Pancreas (tissue), 10 donors: ENCODE measurements around the gene GIPC3. TPM values are rescaled to one million over a fixed set of nuclear protein-coding genes. Genes with fewer than 3 reads are reported as not detected.

Experiments used
- ATAC-seq, 4 donors: fragments of 200-7000 bp; cut with Tn5 transposase; one replicate each; pipeline versions ENCODE4 v1.8.0 to v1.9.1; 2020; ENCODE audit warnings: mild to moderate bottlenecking in 4 of 4, moderate library complexity in 4 of 4
- DNase-seq, 6 donors: peaks; one replicate each; pipeline ENCODE4 v3.0.0-alpha.2; 2020
- FAIRE-seq: peaks from 2 replicates; lab custom pipeline; 2012; peaks lifted over from hg19 to GRCh38; lab: Jason Lieb, UNC
- H3K27ac ChIP-seq, 4 donors: fragments of 200-600 bp; sonication (generic); 1 replicate in 3 of 4; 2 replicates in 1 of 4; pipeline versions ENCODE4 v1.5.0 to v1.8.0; 2020
- H3K27me3 ChIP-seq, 4 donors: fragments of 200-600 bp; one replicate each; pipeline ENCODE4 v1.8.0; 2021
- H3K36me3 ChIP-seq, 3 donors: fragments of 200-600 bp; sonication (generic) in 1 of 3; one replicate each; pipeline versions ENCODE4 v1.5.0 to v1.8.0; 2020 to 2021
- H3K4me1 ChIP-seq, 3 donors: fragments of 200-600 bp; one replicate each; pipeline ENCODE4 v1.8.0; 2021
- H3K4me3 ChIP-seq, 4 donors: fragments of 200-600 bp; sonication (generic) in 2 of 4; one replicate each; pipeline versions ENCODE4 v1.5.0 to v1.8.0; 2020 to 2021
- H3K9me3 ChIP-seq, 4 donors: fragments of 200-600 bp; one replicate each; pipeline ENCODE4 v1.8.0; 2021
- WGBS, 2 donors: extraction: QIAGEN DNeasy Blood & Tissue Kit; methylation state at CpG; one replicate each; pipeline ENCODE4 v1.1.7; 2013; 5-methylcytosine and 5-hydroxymethylcytosine counted together
- intact Hi-C, 3 donors: fragments of 100-400 bp; cut with DNase I; formaldehyde crosslinking; loops; one replicate each; pipeline versions ENCODE4 v1.11.1 to v1.14.2; 2022
- polyA plus RNA-seq, 2 donors: library from polyadenylated mRNA; stranded (reverse); fragments of 200-250 nt; gene quantifications; one replicate each; pipeline ENCODE4 v1.2.3, GENCODE V29; 2013
- total RNA-seq, 6 donors: library from RNA; stranded (reverse); fragmentation: NEBNext Ultra II Directional in 4 of 6; extraction: Animal tissue kit (Norgen Biotek cat#: 25700) in 4 of 6; gene quantifications; one replicate each; pipeline versions ENCODE4 v1.2.1 to v1.2.4, GENCODE V29; 2021 to 2023
- TF ChIP-seq, protein P1 (sequence below), 4 donors: fragments of 200-600 bp; sonication (generic) in 3 of 4; IDR thresholded peaks; one replicate each; pipeline versions ENCODE4 v1.5.0 to v1.8.0; 2021; ENCODE audit warnings: antibody characterized with exemption in 4 of 4
- donor health status: healthy with polysubstance abuse.
- donor health status: DM: no; HTN: no; CAD: no; lungs with moderate emphysema.
- donor health status: DM: no; HTN: no; CAD: no.
- donor health status: control.
- donor health status: control.
- donor health status: Bipolar disorder and iron deficiency.
- donor health status: DM: yes; HTN: yes; CAD: no.
- donor health status: DM: no; HTN: no; CAD: no.
- donor health status: DM: no; HTN: no; CAD: no.
- donor health status: DM: yes; HTN: yes; CAD: no.

GIPC3 gene
- total and polyA plus RNA-seq, 8 donors: 0.17 to 0.92 (median 0.30) TPM

DNA sequence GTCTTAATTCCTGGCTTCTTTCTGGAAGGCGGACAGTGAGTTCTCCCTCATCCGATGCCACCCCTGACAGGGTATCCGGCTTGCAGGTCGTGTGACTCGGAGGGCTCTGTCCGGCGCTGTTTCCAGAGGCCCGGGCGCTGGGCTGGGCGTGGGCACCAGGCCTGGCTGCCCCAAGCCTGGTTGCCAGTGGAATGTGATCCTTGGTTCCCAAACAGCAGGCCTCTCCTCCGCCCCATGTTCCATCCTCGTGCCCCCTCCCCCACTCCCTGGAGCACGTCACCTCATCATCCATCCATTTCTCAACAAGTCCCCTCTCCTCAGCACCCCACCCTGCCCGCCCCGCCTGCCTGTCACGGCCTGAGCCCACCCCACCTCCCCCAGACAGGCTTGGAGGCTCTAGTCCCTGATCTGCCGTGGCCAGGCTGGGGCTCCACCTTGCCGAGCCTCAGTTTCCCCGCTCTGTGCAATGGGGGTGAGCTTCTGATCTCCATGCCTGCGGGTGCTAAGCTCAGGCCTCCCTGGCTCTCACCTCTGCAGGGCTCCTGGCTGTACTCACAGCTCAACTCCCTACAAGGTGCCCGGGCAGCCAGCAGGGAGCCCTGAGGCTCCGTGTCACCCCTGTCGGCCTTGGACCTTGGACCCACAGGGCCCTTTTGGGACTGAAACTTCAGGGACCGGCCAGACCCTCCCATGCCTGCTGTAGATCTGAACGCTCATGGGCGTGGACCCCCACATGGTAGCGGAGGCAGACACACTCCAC, 19.1 kb downstream of the GIPC3 start:
- Histone ChIP-seq H3K9me3 (no peaks in the 10 kb centered on the region), H3K27ac (no peak overlapping the region), H3K4me3 (no peak overlapping the region), H3K27me3 (no peaks in the 10 kb centered on the region), H3K4me1 (peaks cover 0 to 12% (median 0%) of the 10 kb centered on the region in 3 donors), H3K36me3 (no peaks in the 10 kb centered on the region)
- no peak for ATAC-seq
- DNase-seq: no peak
- TF ChIP-seq, protein P1, sequence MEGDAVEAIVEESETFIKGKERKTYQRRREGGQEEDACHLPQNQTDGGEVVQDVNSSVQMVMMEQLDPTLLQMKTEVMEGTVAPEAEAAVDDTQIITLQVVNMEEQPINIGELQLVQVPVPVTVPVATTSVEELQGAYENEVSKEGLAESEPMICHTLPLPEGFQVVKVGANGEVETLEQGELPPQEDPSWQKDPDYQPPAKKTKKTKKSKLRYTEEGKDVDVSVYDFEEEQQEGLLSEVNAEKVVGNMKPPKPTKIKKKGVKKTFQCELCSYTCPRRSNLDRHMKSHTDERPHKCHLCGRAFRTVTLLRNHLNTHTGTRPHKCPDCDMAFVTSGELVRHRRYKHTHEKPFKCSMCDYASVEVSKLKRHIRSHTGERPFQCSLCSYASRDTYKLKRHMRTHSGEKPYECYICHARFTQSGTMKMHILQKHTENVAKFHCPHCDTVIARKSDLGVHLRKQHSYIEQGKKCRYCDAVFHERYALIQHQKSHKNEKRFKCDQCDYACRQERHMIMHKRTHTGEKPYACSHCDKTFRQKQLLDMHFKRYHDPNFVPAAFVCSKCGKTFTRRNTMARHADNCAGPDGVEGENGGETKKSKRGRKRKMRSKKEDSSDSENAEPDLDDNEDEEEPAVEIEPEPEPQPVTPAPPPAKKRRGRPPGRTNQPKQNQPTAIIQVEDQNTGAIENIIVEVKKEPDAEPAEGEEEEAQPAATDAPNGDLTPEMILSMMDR (IDR thresholded peaks at IDR 0.05): no peak
- 63 to 74% methylated on average over 27 of the region's 27 CpGs for WGBS, 2 donors
- intact Hi-C loops: no loop called here
- no peak for FAIRE-seq

DNA sequence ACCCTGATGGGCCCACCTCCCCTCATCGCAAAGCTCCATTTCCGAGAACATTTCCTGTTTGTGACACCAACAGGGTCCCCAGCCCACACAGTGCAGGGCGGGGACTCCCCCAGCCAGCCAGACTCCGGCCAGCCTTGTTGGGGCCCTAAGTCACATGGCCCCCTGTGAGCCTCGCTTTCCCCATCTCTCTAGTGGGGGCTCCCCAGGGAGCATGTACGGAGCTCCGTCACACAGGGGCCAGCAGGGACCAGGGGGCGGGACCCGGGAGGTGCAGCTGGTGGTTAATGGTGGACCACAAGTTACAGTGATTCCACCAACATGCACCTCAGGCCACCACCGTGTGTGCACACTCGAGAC, 19.7 kb downstream of the GIPC3 start:
- H3K4me3 ChIP-seq: no peak overlapping the region
- ATAC-seq (no peak), DNase-seq (peak in 1 of 6 donors; percentile 10), FAIRE-seq (no peak)
- H3K9me3 ChIP-seq: no peaks in the 10 kb centered on the region
- peaks cover 0 to 12% (median 0%) of the 10 kb centered on the region in 3 donors for H3K4me1 ChIP-seq
- intact Hi-C loops: no loop called here
- no peak overlapping the region for H3K27ac ChIP-seq
- WGBS, 2 donors: 77 to 83% methylated on average over 11 of the region's 11 CpGs
- H3K27me3 ChIP-seq: no peaks in the 10 kb centered on the region
- H3K36me3 ChIP-seq: no peaks in the 10 kb centered on the region
- TF ChIP-seq, protein P1 (IDR thresholded peaks at IDR 0.05): no peak

DNA sequence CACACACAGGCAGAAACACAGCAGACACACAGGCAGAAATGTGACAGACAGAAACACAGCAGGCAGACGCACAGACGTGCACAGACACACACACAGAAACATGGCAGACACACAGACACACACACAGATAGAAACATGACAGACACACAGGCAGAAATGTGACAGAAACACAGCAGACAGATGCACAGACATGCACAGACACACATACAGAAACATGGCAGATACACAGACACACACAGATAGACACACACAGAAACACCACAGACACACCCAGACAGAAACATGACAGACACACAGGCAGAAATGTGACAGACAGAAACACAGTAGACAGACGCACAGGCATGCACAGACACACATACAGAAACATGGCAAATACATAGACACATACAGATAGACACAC, 20.1 kb downstream of the GIPC3 start:
- Histone ChIP-seq H3K4me1 (peaks cover 0 to 12% (median 0%) of the 10 kb centered on the region in 3 donors), H3K27me3 (no peaks in the 10 kb centered on the region), H3K9me3 (no peaks in the 10 kb centered on the region), H3K27ac (no peak overlapping the region), H3K36me3 (no peaks in the 10 kb centered on the region), H3K4me3 (no peak overlapping the region)
- 75 to 87% methylated on average over 3 of the region's 3 CpGs for WGBS, 2 donors
- DNase-seq (no peak), FAIRE-seq (no peak), ATAC-seq (no peak)
- TF ChIP-seq, protein P1 (IDR thresholded peaks at IDR 0.05): no peak
- intact Hi-C loops: no loop called here

DNA sequence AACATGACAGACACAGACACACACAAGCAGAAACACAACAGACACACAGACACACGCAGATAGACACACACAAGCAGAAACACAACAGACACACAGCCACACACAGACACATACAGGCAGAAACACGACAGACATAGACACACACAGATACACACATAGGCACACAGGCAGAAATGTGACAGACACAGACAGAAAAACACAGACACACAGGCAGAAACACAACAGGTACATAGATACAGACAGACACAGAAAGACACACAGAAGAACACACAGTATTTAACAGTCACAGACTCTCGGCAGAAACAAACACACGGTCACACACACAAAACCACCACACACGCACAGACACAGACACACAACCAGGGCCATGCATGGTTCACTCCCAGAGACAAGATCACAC, 20.5 kb downstream of the GIPC3 start:
- FAIRE-seq (no peak), ATAC-seq (peak in 1 of 4 donors; percentile 2), DNase-seq (no peak)
- 58 to 68% methylated on average over 5 of the region's 5 CpGs for WGBS, 2 donors
- H3K27me3 ChIP-seq: no peaks in the 10 kb centered on the region
- intact Hi-C loops: no loop called here
- no peaks in the 10 kb centered on the region for H3K36me3 ChIP-seq
- H3K9me3 ChIP-seq: no peaks in the 10 kb centered on the region
- no peak overlapping the region for H3K27ac ChIP-seq
- H3K4me3 ChIP-seq: peak overlapping the region in 1 of 4 donors; percentile 43
- H3K4me1 ChIP-seq: peaks cover 0 to 12% (median 0%) of the 10 kb centered on the region in 3 donors
- TF ChIP-seq, protein P1 (IDR thresholded peaks at IDR 0.05): no peak

DNA sequence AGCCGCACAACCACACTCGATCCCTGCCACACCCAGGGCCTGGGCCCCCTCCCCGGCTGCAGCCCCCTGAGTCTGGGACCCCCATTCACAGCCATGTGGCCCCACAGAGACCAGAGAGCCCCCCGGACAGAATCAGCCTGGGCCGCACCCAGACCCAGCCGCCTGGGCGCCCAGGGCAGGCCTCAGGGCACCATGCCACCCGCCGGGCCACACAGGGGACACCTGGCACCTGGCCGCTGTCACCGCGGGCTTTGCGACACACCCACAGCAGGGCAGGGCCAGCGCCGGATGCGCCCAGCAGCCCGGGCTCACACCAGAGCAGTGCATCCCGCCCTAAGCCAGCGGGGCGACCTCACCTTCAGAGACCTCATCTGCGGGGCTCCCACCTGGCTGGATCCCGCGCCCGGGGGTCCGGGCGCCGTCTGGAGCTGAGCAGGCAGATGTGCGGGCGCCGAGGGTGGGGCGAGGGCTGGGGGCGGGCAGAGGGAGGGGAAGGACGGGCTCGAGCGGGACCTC, 21.0 kb downstream of the GIPC3 start:
- TF ChIP-seq, protein P1 (IDR thresholded peaks at IDR 0.05): no peak
- H3K4me1 ChIP-seq: peaks cover 0 to 12% (median 0%) of the 10 kb centered on the region in 3 donors
- FAIRE-seq: no peak
- H3K9me3 ChIP-seq: no peaks in the 10 kb centered on the region
- H3K27me3 ChIP-seq: no peaks in the 10 kb centered on the region
- H3K36me3 ChIP-seq: peaks cover 0 to 2% (median 0%) of the 10 kb centered on the region in 3 donors
- peak; percentile 41 to 89 (median 68) for DNase-seq
- peak overlapping the region in 2 of 4 donors; percentile 18 to 43 for H3K4me3 ChIP-seq
- intact Hi-C loops: no loop called here
- peak; percentile 79 to 88 (median 84) for ATAC-seq
- 7% methylated on average over 27 to 35 of the region's 35 CpGs for WGBS, 2 donors
- no peak overlapping the region for H3K27ac ChIP-seq
